PFSK-1 (cell line): ENCODE results near the gene PLS3.

Source experiments
- FOXP2 ChIP-seq: optimal IDR thresholded peaks from 2 replicates; pipeline ENCODE3; 2011; ENCODE audit warnings: borderline replicate concordance, control low read depth, inconsistent platforms; ENCODE audit not compliant: insufficient read depth; ENCODE audit errors: extremely low read length, extremely low read depth
- POLR2AphosphoS5 ChIP-seq: IDR thresholded peaks from 2 replicates; pipeline ENCODE4 v1.6.1; 2012; ENCODE audit warnings: low read depth, mild to moderate bottlenecking, control low read depth, low read length, moderate library complexity
- SIN3A ChIP-seq: IDR thresholded peaks from 2 replicates; pipeline ENCODE4 v1.6.1; 2012; ENCODE audit warnings: mild to moderate bottlenecking, low read length, moderate library complexity, borderline replicate concordance; ENCODE audit not compliant: insufficient read depth
- TAF1 ChIP-seq: IDR thresholded peaks from 2 replicates; pipeline ENCODE4 v1.6.1; 2012; ENCODE audit warnings: low read length, control low read depth, borderline replicate concordance; ENCODE audit not compliant: insufficient read depth
- TF ChIP-seq, protein P1 (sequence below), 2 experiments: IDR thresholded peaks; 2 replicates each; pipeline versions ENCODE4 v1.6.1 to v1.8.0; 2011 to 2012; ENCODE audit warnings: low read depth in 2 of 2, low read length in 2 of 2, control low read depth in 1 of 2, inconsistent platforms in 1 of 2, mild to moderate bottlenecking in 1 of 2, moderate library complexity in 1 of 2; ENCODE audit not compliant: insufficient read depth in 1 of 2

Gene PLS3

GRCh38 chrX:115679460-115679859 is 118.5 kb downstream of the PLS3 start:
- TF ChIP-seq SIN3A (no peak), FOXP2 (no peak), POLR2AphosphoS5 (no peak), TAF1 (no peak)
- TF ChIP-seq, protein P1, sequence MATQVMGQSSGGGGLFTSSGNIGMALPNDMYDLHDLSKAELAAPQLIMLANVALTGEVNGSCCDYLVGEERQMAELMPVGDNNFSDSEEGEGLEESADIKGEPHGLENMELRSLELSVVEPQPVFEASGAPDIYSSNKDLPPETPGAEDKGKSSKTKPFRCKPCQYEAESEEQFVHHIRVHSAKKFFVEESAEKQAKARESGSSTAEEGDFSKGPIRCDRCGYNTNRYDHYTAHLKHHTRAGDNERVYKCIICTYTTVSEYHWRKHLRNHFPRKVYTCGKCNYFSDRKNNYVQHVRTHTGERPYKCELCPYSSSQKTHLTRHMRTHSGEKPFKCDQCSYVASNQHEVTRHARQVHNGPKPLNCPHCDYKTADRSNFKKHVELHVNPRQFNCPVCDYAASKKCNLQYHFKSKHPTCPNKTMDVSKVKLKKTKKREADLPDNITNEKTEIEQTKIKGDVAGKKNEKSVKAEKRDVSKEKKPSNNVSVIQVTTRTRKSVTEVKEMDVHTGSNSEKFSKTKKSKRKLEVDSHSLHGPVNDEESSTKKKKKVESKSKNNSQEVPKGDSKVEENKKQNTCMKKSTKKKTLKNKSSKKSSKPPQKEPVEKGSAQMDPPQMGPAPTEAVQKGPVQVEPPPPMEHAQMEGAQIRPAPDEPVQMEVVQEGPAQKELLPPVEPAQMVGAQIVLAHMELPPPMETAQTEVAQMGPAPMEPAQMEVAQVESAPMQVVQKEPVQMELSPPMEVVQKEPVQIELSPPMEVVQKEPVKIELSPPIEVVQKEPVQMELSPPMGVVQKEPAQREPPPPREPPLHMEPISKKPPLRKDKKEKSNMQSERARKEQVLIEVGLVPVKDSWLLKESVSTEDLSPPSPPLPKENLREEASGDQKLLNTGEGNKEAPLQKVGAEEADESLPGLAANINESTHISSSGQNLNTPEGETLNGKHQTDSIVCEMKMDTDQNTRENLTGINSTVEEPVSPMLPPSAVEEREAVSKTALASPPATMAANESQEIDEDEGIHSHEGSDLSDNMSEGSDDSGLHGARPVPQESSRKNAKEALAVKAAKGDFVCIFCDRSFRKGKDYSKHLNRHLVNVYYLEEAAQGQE (IDR thresholded peaks at IDR 0.05; ENCODE audit: insufficient read depth in 1 of 2, low read depth in 2 of 2, low read length in 2 of 2) = no peak

DNA sequence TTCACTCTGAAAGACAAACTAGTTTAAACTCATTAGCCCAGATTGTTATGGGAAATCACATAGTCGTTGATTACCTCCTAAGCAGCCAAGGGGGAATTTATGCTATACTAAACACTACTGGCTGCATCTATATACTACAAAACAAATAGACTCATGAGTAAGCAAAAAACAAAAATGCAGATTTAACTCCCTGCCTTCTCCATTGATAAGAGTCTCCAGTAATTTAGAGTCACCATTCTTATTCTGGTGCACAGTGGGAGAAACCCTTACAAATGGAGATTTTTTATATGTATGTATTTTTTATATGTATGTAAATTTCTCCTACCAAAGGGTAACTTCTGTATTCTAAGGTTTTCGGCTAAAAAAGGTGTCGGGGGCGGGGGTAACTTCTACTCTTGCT is 126.6 kb downstream of the PLS3 start:
- TF ChIP-seq FOXP2 = no peak
- no peak for TF ChIP-seq SIN3A
- no peak for TF ChIP-seq POLR2AphosphoS5
- TF ChIP-seq TAF1 = no peak
- TF ChIP-seq, protein P1 (IDR thresholded peaks at IDR 0.05; ENCODE audit: insufficient read depth in 1 of 2, low read depth in 2 of 2, low read length in 2 of 2) = no peak

DNA sequence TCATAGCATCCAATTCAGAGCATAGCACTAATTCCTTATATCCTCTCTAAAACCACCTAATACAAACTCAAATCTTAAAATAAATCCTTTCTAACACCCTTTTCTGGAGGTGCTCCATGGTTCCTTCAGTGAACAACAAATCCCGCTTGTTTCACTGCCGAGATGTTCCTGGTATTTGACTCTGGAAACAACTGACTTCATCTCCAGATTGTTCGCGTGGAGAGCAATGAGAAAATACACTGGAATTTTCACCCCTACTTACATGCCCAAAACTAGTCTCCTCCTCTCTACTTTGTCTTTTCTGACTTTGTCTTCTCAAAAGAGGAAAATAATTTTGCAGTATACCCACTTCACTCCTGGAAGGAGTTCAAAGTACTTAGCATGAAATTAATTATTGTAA is 129.0 kb downstream of the PLS3 start:
- TF ChIP-seq, protein P1 (IDR thresholded peaks at IDR 0.05; ENCODE audit: insufficient read depth in 1 of 2, low read depth in 2 of 2, low read length in 2 of 2) = no peak
- no peak for TF ChIP-seq FOXP2
- TF ChIP-seq SIN3A = no peak
- TF ChIP-seq POLR2AphosphoS5 = no peak
- TF ChIP-seq TAF1 = no peak

DNA sequence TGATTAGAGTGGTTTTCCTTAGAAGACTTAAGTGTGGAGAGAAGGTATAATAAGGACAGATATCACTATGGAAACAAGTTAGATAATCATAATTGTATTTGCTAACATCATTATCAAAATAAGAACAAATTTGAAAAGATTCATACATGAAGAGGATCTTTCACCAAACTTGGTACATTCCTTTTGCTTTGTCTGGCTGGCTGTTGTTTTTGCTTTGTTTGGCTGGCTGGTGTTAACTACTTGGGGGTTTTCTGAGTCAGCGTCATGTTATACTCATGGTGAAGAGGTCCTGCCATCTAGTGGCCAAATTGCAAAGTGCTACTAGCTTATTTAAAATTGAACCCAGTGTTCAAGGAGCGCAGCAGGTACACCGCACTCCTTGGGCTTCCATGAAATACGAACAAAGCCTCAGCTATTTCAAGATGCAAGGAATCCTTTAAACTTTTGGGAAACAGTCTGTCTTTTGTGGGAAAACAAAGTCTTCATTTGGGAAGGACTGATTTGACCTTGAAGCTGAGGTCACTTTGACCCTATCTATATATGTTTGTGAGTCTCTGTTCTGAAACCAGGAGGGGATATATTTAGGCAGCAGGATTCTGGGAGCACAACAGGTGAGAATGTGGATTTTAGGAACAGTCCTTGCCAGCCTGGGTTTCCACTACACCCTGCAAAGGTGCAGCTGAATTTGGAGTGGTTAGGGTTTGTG is 129.7 kb downstream of the PLS3 start:
- no peak for TF ChIP-seq FOXP2
- no peak for TF ChIP-seq POLR2AphosphoS5
- TF ChIP-seq TAF1 = no peak
- TF ChIP-seq SIN3A = no peak
- TF ChIP-seq, protein P1 (IDR thresholded peaks at IDR 0.05; ENCODE audit: insufficient read depth in 1 of 2, low read depth in 2 of 2, low read length in 2 of 2) = no peak

GRCh38 chrX:115693476-115693875 is 132.5 kb downstream of the PLS3 start:
- TF ChIP-seq, protein P1 (IDR thresholded peaks at IDR 0.05; ENCODE audit: insufficient read depth in 1 of 2, low read depth in 2 of 2, low read length in 2 of 2) = no peak
- TF ChIP-seq TAF1 (no peak), FOXP2 (no peak), POLR2AphosphoS5 (no peak), SIN3A (no peak)
